GM21576 (cell line): ENCODE results near the gene TSPAN6.

Experiments
- ATAC-seq: cut with Tn5 transposase; IDR thresholded peaks from one replicate; pipeline ENCODE4 v1.9.1; 2021; ENCODE audit warnings: mild to moderate bottlenecking, moderate library complexity; ENCODE audit not compliant: unreplicated experiment

The TSPAN6 gene

GRCh38 chrX:100648458-100649417 is 12.1 kb upstream of the TSPAN6 start:
- ATAC-seq, result no peak

GRCh38 chrX:100647739-100648138 is 11.1 kb upstream of the TSPAN6 start:
- ATAC-seq, result no peak

- no peak for ATAC-seq
Measured at GRCh38 chrX:100647095-100647494, 10.5 kb upstream of the TSPAN6 start.

- ATAC-seq, result no peak
Measured at GRCh38 chrX:100645106-100645505, 8.5 kb upstream of the TSPAN6 start.

- ATAC-seq, result no peak
Measured at GRCh38 chrX:100643956-100644860, 7.6 kb upstream of the TSPAN6 start, which contains the start of gene SRPX2. Gene SRPX2, plus strand, starts transcription at chrX:100644199. Its CDS starts 2,124 bp downstream, at chrX:100646323.

GRCh38 chrX:100643212-100643611 is 6.6 kb upstream of the TSPAN6 start:
- ATAC-seq, result no peak

- no peak for ATAC-seq
Measured at GRCh38 chrX:100642290-100642689, 5.7 kb upstream of the TSPAN6 start.

GRCh38 chrX:100635989-100636320 is 651 bp downstream of the TSPAN6 start:
- no peak for ATAC-seq

- ATAC-seq, result no peak
Measured at GRCh38 chrX:100635040-100635439, 1.6 kb downstream of the TSPAN6 start.

- peak; percentile 94 for ATAC-seq
Measured at GRCh38 chrX:100625985-100626491, 10.6 kb downstream of the TSPAN6 start.

GRCh38 chrX:100623001-100623400 is 13.6 kb downstream of the TSPAN6 start:
- ATAC-seq, result no peak

- ATAC-seq, result peak; percentile 98
Measured at GRCh38 chrX:100615005-100615404, 21.6 kb downstream of the TSPAN6 start.

- no peak for ATAC-seq
Measured at GRCh38 chrX:100611951-100612350, 24.7 kb downstream of the TSPAN6 start.

GRCh38 chrX:100609591-100609990 is 27.0 kb downstream of the TSPAN6 start:
- ATAC-seq, result no peak

GRCh38 chrX:100606753-100607152 is 29.9 kb downstream of the TSPAN6 start:
- ATAC-seq, result no peak

GRCh38 chrX:100600758-100601157 is 35.8 kb downstream of the TSPAN6 start:
- no peak for ATAC-seq

GRCh38 chrX:100600340-100600739 is 36.3 kb downstream of the TSPAN6 start:
- no peak for ATAC-seq

- ATAC-seq, result no peak
Measured at GRCh38 chrX:100599456-100599855, 37.1 kb downstream of the TSPAN6 start.

GRCh38 chrX:100596601-100597000 is 40.0 kb downstream of the TSPAN6 start:
- no peak for ATAC-seq

- ATAC-seq, result no peak
Measured at GRCh38 chrX:100593581-100593980, 43.0 kb downstream of the TSPAN6 start.

GRCh38 chrX:100593126-100593525 is 43.5 kb downstream of the TSPAN6 start:
- ATAC-seq, result no peak
